HG02642 (cell line): ENCODE measurements around the gene GNB4.
A peak's percentile ranks its signal among the peaks of the same experiment; 100 is the strongest.

Experiments used
- ATAC-seq: cut with Tn5 transposase; IDR thresholded peaks from one replicate; pipeline ENCODE4 v1.9.1; 2021; ENCODE audit warnings: mild to moderate bottlenecking; ENCODE audit not compliant: unreplicated experiment, poor library complexity

GNB4 gene

GRCh38 chr3:179451265-179452175 lies at the start of gene GNB4:
GNB4 (minus strand) TSS chr3:179451470; CDS start chr3:179426200, 25,270 bp downstream.
- ATAC-seq, result peak; percentile 84

GRCh38 chr3:179495483-179495882 lies 44.2 kb upstream of the GNB4 start:
- ATAC-seq, result no peak

GRCh38 chr3:179493260-179493659 lies 42.0 kb upstream of the GNB4 start:
- no peak for ATAC-seq

GRCh38 chr3:179488213-179488612 lies 36.9 kb upstream of the GNB4 start:
- no peak for ATAC-seq

- no peak for ATAC-seq
Measured at GRCh38 chr3:179486806-179487205, 35.5 kb upstream of the GNB4 start.

- no peak for ATAC-seq
Measured at GRCh38 chr3:179482857-179483256, 31.6 kb upstream of the GNB4 start.

- ATAC-seq, result no peak
Measured at GRCh38 chr3:179476215-179476614, 24.9 kb upstream of the GNB4 start.

GRCh38 chr3:179474480-179474879 lies 23.2 kb upstream of the GNB4 start:
- ATAC-seq, result no peak

GRCh38 chr3:179473565-179473964 lies 22.3 kb upstream of the GNB4 start:
- no peak for ATAC-seq

GRCh38 chr3:179464323-179465092 lies 13.2 kb upstream of the GNB4 start:
- peak; percentile 72 for ATAC-seq

GRCh38 chr3:179463319-179463718 lies 12.0 kb upstream of the GNB4 start:
- no peak for ATAC-seq

GRCh38 chr3:179460260-179460659 lies 9.0 kb upstream of the GNB4 start:
- ATAC-seq, result no peak

GRCh38 chr3:179455954-179456353 lies 4.7 kb upstream of the GNB4 start:
- no peak for ATAC-seq

- ATAC-seq, result no peak
Measured at GRCh38 chr3:179454887-179455286, 3.6 kb upstream of the GNB4 start.

GRCh38 chr3:179453967-179454366 lies 2.7 kb upstream of the GNB4 start:
- no peak for ATAC-seq

- no peak for ATAC-seq
Measured at GRCh38 chr3:179452872-179453271, 1.6 kb upstream of the GNB4 start.

- no peak for ATAC-seq
Measured at GRCh38 chr3:179452176-179452564, 900 bp upstream of the GNB4 start.

GRCh38 chr3:179450901-179451264 lies 387 bp downstream of the GNB4 start:
- peak; percentile 57 for ATAC-seq

- no peak for ATAC-seq
Measured at GRCh38 chr3:179450261-179450701, 989 bp downstream of the GNB4 start.

GRCh38 chr3:179449636-179450035 lies 1.6 kb downstream of the GNB4 start:
- no peak for ATAC-seq

GRCh38 chr3:179447251-179447650 lies 4.0 kb downstream of the GNB4 start:
- no peak for ATAC-seq
